H1 (cell line): ENCODE data around the gene MACROD1. TPM values are rescaled to one million over a fixed set of nuclear protein-coding genes. Genes with fewer than 3 reads are reported as not detected.

Source experiments
- CTCF ChIA-PET: fragments of 300-600 bp; sonication (Branson Sonifier 250); formaldehyde crosslinking; loops from one replicate; lab custom pipeline; 2021; ENCODE audit not compliant: partially characterized antibody; lab: Charles Lee
- POLR2A ChIA-PET: fragments of 300-600 bp; sonication (Branson Sonifier 250); formaldehyde crosslinking; loops from one replicate; lab custom pipeline; 2021; ENCODE audit warnings: inconsistent platforms; ENCODE audit not compliant: partially characterized antibody; lab: Charles Lee
- DNase-seq, 2 experiments: peaks; one replicate each; pipeline versions ENCODE4 v3.0.0 to v3.0.0-alpha.2; 2010 to 2022; ENCODE audit warnings: low spot score in 2 of 2, low read depth in 1 of 2, mixed read lengths in 1 of 2
- FAIRE-seq: peaks from 2 replicates; lab custom pipeline; 2011; peaks lifted over from hg19 to GRCh38; lab: Jason Lieb, UNC
- H2AFZ ChIP-seq: 2 replicates; pipeline ENCODE4 v1.8.1; 2012; ENCODE audit warnings: low read length, inconsistent platforms
- H2AK5ac ChIP-seq: 2 replicates; pipeline ENCODE4 v1.6.1; 2013; ENCODE audit warnings: low read depth, low read length
- H2BK120ac ChIP-seq: replicated peaks from 2 replicates; pipeline ENCODE3; 2013; ENCODE audit warnings: low read depth, low read length, inconsistent platforms
- H2BK12ac ChIP-seq: 2 replicates; pipeline ENCODE4 v1.6.1; 2013; ENCODE audit warnings: low read depth, low read length
- H2BK15ac ChIP-seq: 2 replicates; pipeline ENCODE4 v1.6.1; 2013; ENCODE audit warnings: low read length
- H2BK20ac ChIP-seq: 2 replicates; pipeline ENCODE4 v1.6.1; 2013; ENCODE audit warnings: low read length
- H2BK5ac ChIP-seq: 2 replicates; pipeline ENCODE4 v1.6.1; 2013; ENCODE audit warnings: low read depth, low read length
- H3K14ac ChIP-seq: 2 replicates; pipeline ENCODE4 v1.6.1; 2013; ENCODE audit warnings: inconsistent platforms; ENCODE audit not compliant: insufficient read length
- H3K18ac ChIP-seq: 2 replicates; pipeline ENCODE4 v1.6.1; 2013; ENCODE audit warnings: low read length; ENCODE audit errors: extremely low read depth
- H3K23ac ChIP-seq: 2 replicates; pipeline ENCODE4 v1.6.1; 2013; ENCODE audit warnings: inconsistent platforms; ENCODE audit not compliant: insufficient read length
- H3K23me2 ChIP-seq: 2 replicates; pipeline ENCODE4 v1.6.1; 2013; ENCODE audit warnings: low read depth, low read length
- H3K27ac ChIP-seq: 2 replicates; pipeline ENCODE4 v1.6.1; 2011; ENCODE audit warnings: low read depth, low read length, inconsistent platforms
- H3K27me3 ChIP-seq, 4 experiments: replicated peaks in 1 of 4; 1 replicate in 1 of 4; 2 replicates in 3 of 4; pipeline versions ENCODE4 v1.6.1 to v1.8.1; 2011 to 2013; ENCODE audit warnings: low read length in 3 of 4, mild to moderate bottlenecking in 3 of 4, inconsistent platforms in 2 of 4, mixed read lengths in 2 of 4, moderate library complexity in 1 of 4; ENCODE audit not compliant: control insufficient read depth in 3 of 4, insufficient read depth in 3 of 4; ENCODE audit errors: extremely low read depth in 1 of 4
- H3K36me3 ChIP-seq, 4 experiments: 2 replicates each; pipeline versions ENCODE4 v1.6.1 to v1.8.1; 2011 to 2013; ENCODE audit warnings: mild to moderate bottlenecking in 4 of 4, low read length in 3 of 4, moderate library complexity in 2 of 4, control low read depth in 1 of 4, inconsistent platforms in 1 of 4; ENCODE audit not compliant: insufficient read depth in 4 of 4, control insufficient read depth in 2 of 4
- H3K4ac ChIP-seq: replicated peaks from 2 replicates; pipeline ENCODE3; 2013; ENCODE audit warnings: low read length, low read depth, mixed read lengths, inconsistent platforms; ENCODE audit not compliant: insufficient read length
- H3K4me1 ChIP-seq, 4 experiments: replicated peaks in 1 of 4; 1 replicate in 1 of 4; 2 replicates in 3 of 4; pipeline versions ENCODE4 v1.6.1 to v1.8.1; 2011 to 2013; ENCODE audit warnings: low read length in 3 of 4, inconsistent platforms in 2 of 4, mixed read lengths in 1 of 4; ENCODE audit not compliant: insufficient read depth in 4 of 4, control insufficient read depth in 3 of 4
- H3K4me2 ChIP-seq, 2 experiments: 2 replicates each; pipeline versions ENCODE4 v1.6.1 to v1.8.1; 2011 to 2013; ENCODE audit warnings: low read depth in 2 of 2, low read length in 2 of 2, control low read depth in 1 of 2, inconsistent platforms in 1 of 2, mild to moderate bottlenecking in 1 of 2; ENCODE audit not compliant: insufficient read depth in 1 of 2
- H3K4me3 ChIP-seq, 4 experiments: fragments of 200-600, 300-600 bp in 1 of 4; sonication (generic), shearing (Covaris generic), sonication (Bioruptor Twin) in 1 of 4; 2 replicates each; pipeline versions ENCODE4 v1.5.1 to v1.8.1; 2011 to 2016; ENCODE audit warnings: low read length in 4 of 4, low read depth in 3 of 4, control low read depth in 2 of 4, inconsistent platforms in 2 of 4, mild to moderate bottlenecking in 2 of 4, mixed read lengths in 1 of 4, moderate library complexity in 1 of 4; ENCODE audit not compliant: insufficient read depth in 2 of 4; ENCODE audit errors: extremely low read depth in 1 of 4
- H3K56ac ChIP-seq: replicated peaks from 2 replicates; pipeline ENCODE3; 2013; ENCODE audit warnings: low read depth, mild to moderate bottlenecking, mixed read lengths, low read length, inconsistent platforms; ENCODE audit not compliant: insufficient read length
- H3K79me1 ChIP-seq: 2 replicates; pipeline ENCODE4 v1.6.1; 2013; ENCODE audit warnings: low read depth, low read length, control low read depth
- H3K79me2 ChIP-seq, 2 experiments: 2 replicates each; pipeline versions ENCODE4 v1.6.1 to v1.8.1; 2012 to 2013; ENCODE audit warnings: low read length in 2 of 2, mild to moderate bottlenecking in 2 of 2, inconsistent platforms in 1 of 2; ENCODE audit not compliant: insufficient read depth in 2 of 2, control insufficient read depth in 1 of 2
- H3K9ac ChIP-seq, 4 experiments: replicated peaks in 1 of 4; 1 replicate in 1 of 4; 2 replicates in 3 of 4; pipeline versions ENCODE4 v1.6.1 to v1.8.1; 2011 to 2013; ENCODE audit warnings: low read depth in 3 of 4, low read length in 3 of 4, control low read depth in 2 of 4, mild to moderate bottlenecking in 2 of 4, moderate library complexity in 2 of 4, inconsistent platforms in 1 of 4; ENCODE audit errors: extremely low read depth in 1 of 4
- H3K9me3 ChIP-seq, 2 experiments: 2 replicates each; pipeline versions ENCODE4 v1.6.1 to v1.8.1; 2012 to 2013; ENCODE audit warnings: mild to moderate bottlenecking in 2 of 2, moderate library complexity in 2 of 2, control low read depth in 1 of 2, inconsistent platforms in 1 of 2, low read depth in 1 of 2, low read length in 1 of 2, mixed read lengths in 1 of 2; ENCODE audit not compliant: insufficient read depth in 2 of 2
- H4K20me1 ChIP-seq, 2 experiments: replicated peaks in 1 of 2; 2 replicates each; pipeline versions ENCODE3 to v1.8.1; 2011 to 2013; ENCODE audit warnings: inconsistent platforms in 2 of 2, low read length in 2 of 2, mild to moderate bottlenecking in 1 of 2; ENCODE audit not compliant: insufficient read depth in 2 of 2, control insufficient read depth in 1 of 2
- H4K5ac ChIP-seq: 2 replicates; pipeline ENCODE4 v1.6.1; 2013; ENCODE audit warnings: low read length, low read depth, mixed read lengths, inconsistent platforms; ENCODE audit not compliant: insufficient read length
- H4K8ac ChIP-seq: 2 replicates; pipeline ENCODE4 v1.8.0; 2013; ENCODE audit warnings: mild to moderate bottlenecking, moderate library complexity, low read length, inconsistent platforms; ENCODE audit not compliant: insufficient read depth; ENCODE audit errors: extremely low read depth
- H4K91ac ChIP-seq: replicated peaks from 2 replicates; pipeline ENCODE3; 2013; ENCODE audit warnings: low read length, mixed read lengths, inconsistent platforms; ENCODE audit not compliant: insufficient read length
- ASH2L ChIP-seq: fragments of 200-600, 300-600 bp; sonication (generic); IDR thresholded peaks from one replicate; pipeline ENCODE4 v1.7.1; 2017; ENCODE audit warnings: low read length
- CREB1 ChIP-seq: IDR thresholded peaks from 2 replicates; pipeline ENCODE4 v1.6.1; 2012; ENCODE audit warnings: inconsistent platforms
- KDM1A ChIP-seq: fragments of 200-600, 300-600 bp; sonication (generic); IDR thresholded peaks from 2 replicates; pipeline ENCODE4 v1.7.1; 2016; ENCODE audit warnings: mild to moderate bottlenecking, low read length, borderline replicate concordance
- MAFK ChIP-seq: IDR thresholded peaks from 2 replicates; pipeline ENCODE4 v1.6.1; 2012; ENCODE audit warnings: low read depth, mild to moderate bottlenecking, improper control_type of control experiment, low read length
- MAX ChIP-seq: IDR thresholded peaks from 2 replicates; pipeline ENCODE4 v1.6.1; 2012; ENCODE audit warnings: inconsistent platforms
- NANOG ChIP-seq: IDR thresholded peaks from 2 replicates; pipeline ENCODE4 v1.6.1; 2011; ENCODE audit warnings: low read length, low read depth, mild to moderate bottlenecking, inconsistent platforms; ENCODE audit not compliant: insufficient read depth, poor library complexity, severe bottlenecking
- NRF1 ChIP-seq: IDR thresholded peaks from 2 replicates; pipeline ENCODE4 v1.6.1; 2011; ENCODE audit warnings: mild to moderate bottlenecking, low read depth, low read length, improper control_type of control experiment
- POU5F1 ChIP-seq: IDR thresholded peaks from 2 replicates; pipeline ENCODE4 v1.6.1; 2011; ENCODE audit warnings: low read depth, mild to moderate bottlenecking, low read length, moderate library complexity
- RFX5 ChIP-seq: IDR thresholded peaks from 2 replicates; pipeline ENCODE4 v1.6.1; 2011; ENCODE audit warnings: low read depth, low read length, improper control_type of control experiment, borderline replicate concordance
- RXRA ChIP-seq: IDR thresholded peaks from 2 replicates; pipeline ENCODE4 v1.6.1; 2011; ENCODE audit warnings: low read depth, mild to moderate bottlenecking, low read length, moderate library complexity; ENCODE audit not compliant: insufficient read depth
- WGBS, 2 experiments: shearing (Covaris generic) in 1 of 2; methylation state at CpG; one replicate each; pipeline versions ENCODE4 v1.1.6 to v1.1.7; 2013 to 2015; ENCODE audit warnings: low lambda C conversion rate in 2 of 2, mixed read lengths in 2 of 2, inconsistent platforms in 1 of 2, low coverage in 1 of 2, missing lambda C conversion rate in 1 of 2; ENCODE audit not compliant: insufficient replicate concordance in 2 of 2, insufficient coverage in 1 of 2, insufficient read length in 1 of 2; ENCODE audit errors: extremely low coverage in 1 of 2, missing lambda C conversion rate in 1 of 2; 5-methylcytosine and 5-hydroxymethylcytosine counted together
- polyA plus RNA-seq, 7 experiments: library from polyadenylated mRNA; depleted of rRNA in 3 of 7; stranded (reverse) in 5 of 7; unstranded in 2 of 7; fragments of >200 nt in 5 of 7; fragments of 200-250 nt in 2 of 7; gene quantifications; 1 replicate in 5 of 7; 2 replicates in 1 of 7; 4 replicates in 1 of 7; pipeline versions ENCODE4 v1.2.1 to v1.2.3, GENCODE V29; 2011 to 2013; ENCODE audit warnings: missing spikeins in 2 of 7, mixed read lengths in 2 of 7
- total RNA-seq: library from RNA; stranded (reverse); fragmentation: NEBNext Ultra II Directional; extraction: Animal tissue kit (Norgen Biotek cat#: 25700); gene quantifications from 2 replicates; pipeline ENCODE4 v1.2.1, GENCODE V29; 2021

Gene MACROD1
- total and polyA plus RNA-seq, 2 of the 8 experiments (the other 6 are each of a cell fraction or from before 2014, with no cell fraction given): 19.5 to 34.1 TPM

GRCh38 chr11:64209563-64209843, 43.6 kb upstream of the MACROD1 start:
- Histone ChIP-seq H3K9me3 (no peaks in the 10 kb centered on the region), H3K4ac (no peak overlapping the region), H3K14ac (no peak overlapping the region), H3K23me2 (no peaks in the 10 kb centered on the region), H3K18ac (no peak overlapping the region), H2BK20ac (no peak overlapping the region), H2AK5ac (no peak overlapping the region), H3K27me3 (no peaks in the 10 kb centered on the region; a peak in 1 of 7 replicates), H4K91ac (no peak overlapping the region), H2BK12ac (no peak overlapping the region), H3K79me2 (no peaks in the 10 kb centered on the region), H2BK5ac (no peak overlapping the region; the same call in 1 of the 2 replicates), H2BK120ac (no peak overlapping the region), H4K20me1 (peaks cover 2 to 9% of the 10 kb centered on the region in 2 experiments), H3K79me1 (no peaks in the 10 kb centered on the region), H3K9ac (no peak overlapping the region), H3K36me3 (peaks cover 10 to 21% (median 15%) of the 10 kb centered on the region in 4 experiments; a peak in 7 of 8 replicates), H3K4me1 (peaks cover 0 to 5% (median 0%) of the 10 kb centered on the region in 4 experiments; a peak in 3 of 7 replicates), H4K5ac (no peak overlapping the region), H3K4me3 (no peak overlapping the region), H3K56ac (no peak overlapping the region), H3K23ac (no peak overlapping the region), H3K27ac (no peak overlapping the region), H4K8ac (no peak overlapping the region), H2AFZ (no peak overlapping the region), H3K4me2 (no peak overlapping the region), H2BK15ac (no peak overlapping the region)
- FAIRE-seq (no peak), DNase-seq (no peak)
- 89% methylated on average over 8 of the region's 8 CpGs; no CpG with 5 or more reads in 1 of the 2 experiments for WGBS, 2 experiments
- ChIA-PET POLR2A (interaction anchor here (1.3 to 18.4 kb wide), 7 partner anchors 11 to 41 kb away, joined by 3 to 253 read pairs (median 5); partner anchors contain the start of genes NUDT22, STIP1, TRPT1 and VEGFB), CTCF (interaction anchor here (0.9 to 7.4 kb wide), 10 partner anchors 9 to 202 kb away, joined by 3 to 57 read pairs (median 4); partner anchors contain the start of gene PLCB3)
- no peak for TF ChIP-seq KDM1A
- TF ChIP-seq NRF1: no peak
- no peak for TF ChIP-seq ASH2L
- no peak for TF ChIP-seq POU5F1
- TF ChIP-seq MAFK: no peak
- TF ChIP-seq CREB1: no peak
- TF ChIP-seq RXRA: no peak
- TF ChIP-seq RFX5: no peak
- no peak for TF ChIP-seq MAX
- TF ChIP-seq NANOG: no peak
